ENCODE data around the gene IL32. TPM values are rescaled to one million over a fixed set of nuclear protein-coding genes. Genes with fewer than 3 reads are reported as not detected.
A peak's percentile ranks its signal among the peaks of the same experiment; 100 is the strongest.

IL32 gene
- total RNA-seq, 1 donor from 2014 or later = 1.4 TPM

GRCh38 chr16:3020604-3021448 is 44.6 kb upstream of the IL32 start:
- peak overlapping the region; percentile 87 for H3K27ac Mint-ChIP-seq
- DNase-seq (ENCODE audit: low spot score) = peak; percentile 74
- peaks cover 32% of the 10 kb centered on the region for H3K27me3 Mint-ChIP-seq (ENCODE audit: insufficient read depth, low read depth)
- H3K4me1 Mint-ChIP-seq = peaks cover 54% of the 10 kb centered on the region
- Histone ChIP-seq H3K27me3 (peaks cover 26% of the 10 kb centered on the region), H3K4me3 (peak overlapping the region; percentile 75), H4K20me1 (ENCODE audit: low read depth) (peaks cover 56% of the 10 kb centered on the region), H3K9me3 (ENCODE audit: low read depth) (no peaks in the 10 kb centered on the region), H2AFZ (replicated peaks) (peak overlapping the region; percentile 38), H3K9ac (no peak overlapping the region), H3F3A (ENCODE audit: low read depth) (peaks cover 63% of the 10 kb centered on the region), H3K36me3 (no peaks in the 10 kb centered on the region), H3K27ac (no peak overlapping the region), H3K4me2 (peak overlapping the region; percentile 84), H3K4me1 (peaks cover 21% of the 10 kb centered on the region), H3K79me2 (ENCODE audit: low read depth) (peaks cover 30% of the 10 kb centered on the region)
- H3K36me3 Mint-ChIP-seq = peaks cover 5% of the 10 kb centered on the region
- no peaks in the 10 kb centered on the region for H3K9me3 Mint-ChIP-seq
- peak overlapping the region; percentile 93 for H3K4me3 Mint-ChIP-seq
- TF ChIP-seq CTCF (IDR thresholded peaks at IDR 0.05) (no peak), EZH2 (IDR thresholded peaks at IDR 0.05) (no peak), EZH2phosphoT487 (IDR thresholded peaks at IDR 0.05) (no peak)

GRCh38 chr16:3021449-3022207 is 43.8 kb upstream of the IL32 start:
- H3K79me2 ChIP-seq (ENCODE audit: low read depth) = peaks cover 24% of the 10 kb centered on the region
- H3K4me3 ChIP-seq = peak overlapping the region; percentile 75
- peak; percentile 96 for DNase-seq (ENCODE audit: low spot score)
- no peaks in the 10 kb centered on the region for H3K36me3 ChIP-seq
- TF ChIP-seq EZH2phosphoT487 (IDR thresholded peaks at IDR 0.05) (no peak), CTCF (IDR thresholded peaks at IDR 0.05) (peak; percentile 61)
- H3K9ac ChIP-seq = no peak overlapping the region
- H2AFZ ChIP-seq (replicated peaks) = no peak overlapping the region
- H3K9me3 Mint-ChIP-seq = no peaks in the 10 kb centered on the region
- peaks cover 57% of the 10 kb centered on the region for H3F3A ChIP-seq (ENCODE audit: low read depth)
- H3K4me3 Mint-ChIP-seq = peak overlapping the region; percentile 93
- H3K4me2 ChIP-seq = peak overlapping the region; percentile 84
- peaks cover 36% of the 10 kb centered on the region for H3K27me3 Mint-ChIP-seq (ENCODE audit: insufficient read depth, low read depth)
- no peaks in the 10 kb centered on the region for H3K9me3 ChIP-seq (ENCODE audit: low read depth)
- H3K27ac Mint-ChIP-seq = peak overlapping the region; percentile 87
- no peak overlapping the region for H3K27ac ChIP-seq
- H3K4me1 Mint-ChIP-seq = peaks cover 52% of the 10 kb centered on the region
- peaks cover 26% of the 10 kb centered on the region for H3K27me3 ChIP-seq
- peaks cover 49% of the 10 kb centered on the region for H4K20me1 ChIP-seq (ENCODE audit: low read depth)
- H3K36me3 Mint-ChIP-seq = peaks cover 6% of the 10 kb centered on the region
- peaks cover 21% of the 10 kb centered on the region for H3K4me1 ChIP-seq

- Histone ChIP-seq H3K4me3 (peak overlapping the region; percentile 75), H3K9me3 (ENCODE audit: low read depth) (no peaks in the 10 kb centered on the region), H3K4me2 (peak overlapping the region; percentile 84), H3F3A (ENCODE audit: low read depth) (peaks cover 56% of the 10 kb centered on the region), H3K27me3 (peaks cover 22% of the 10 kb centered on the region), H3K36me3 (no peaks in the 10 kb centered on the region), H4K20me1 (ENCODE audit: low read depth) (peaks cover 48% of the 10 kb centered on the region), H3K9ac (no peak overlapping the region), H3K79me2 (ENCODE audit: low read depth) (peaks cover 18% of the 10 kb centered on the region), H2AFZ (replicated peaks) (no peak overlapping the region), H3K4me1 (peaks cover 18% of the 10 kb centered on the region), H3K27ac (no peak overlapping the region)
- Mint-ChIP-seq H3K4me3 (peak overlapping the region; percentile 93), H3K9me3 (no peaks in the 10 kb centered on the region), H3K27me3 (ENCODE audit: insufficient read depth, low read depth) (peaks cover 35% of the 10 kb centered on the region), H3K27ac (peak overlapping the region; percentile 88), H3K36me3 (peaks cover 6% of the 10 kb centered on the region), H3K4me1 (peaks cover 48% of the 10 kb centered on the region)
- DNase-seq (ENCODE audit: low spot score) = peak; percentile 81
- TF ChIP-seq CTCF (IDR thresholded peaks at IDR 0.05) (no peak), EZH2phosphoT487 (IDR thresholded peaks at IDR 0.05) (no peak), EZH2 (IDR thresholded peaks at IDR 0.05) (no peak)
These were observed 43.2 kb upstream of the IL32 start for GRCh38 chr16:3022208-3022683.

Measured in neural progenitor cell (in vitro differentiated cells).